ENCODE results near the gene CCDC198.

DNA sequence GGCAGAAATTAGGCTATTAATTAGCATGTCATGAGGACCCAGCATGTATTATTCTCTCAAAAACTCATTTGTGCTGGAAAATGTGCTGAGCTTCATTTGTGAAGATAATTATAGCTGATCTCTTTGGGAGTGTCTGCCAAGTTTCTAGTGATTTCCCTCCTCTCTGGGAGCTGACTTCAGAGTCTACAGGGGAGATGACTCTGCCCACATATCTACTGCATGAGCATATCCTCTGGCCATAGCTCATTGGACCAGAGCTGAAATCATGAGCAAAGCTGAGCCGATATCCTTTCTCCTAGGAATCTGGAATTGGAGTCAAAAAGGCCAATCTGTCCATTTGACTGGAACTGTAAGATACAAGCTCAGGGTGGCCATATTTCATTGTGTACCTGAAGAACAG, 5.9 kb downstream of the CCDC198 start:
- TF ChIP-seq EZH2 (IDR thresholded peaks at IDR 0.05) = no peak
- no peak for TF ChIP-seq EZH2phosphoT487 (IDR thresholded peaks at IDR 0.05)
- no peak for TF ChIP-seq CTCF (IDR thresholded peaks at IDR 0.05)
